Testis (tissue), 2 donors: Measurements from ENCODE around the gene NPHP4.

Experiments
- POLR2A ChIP-seq: fragments of 450-650 bp; IDR thresholded peaks from one replicate; pipeline ENCODE4 v1.6.1; 2017; ENCODE audit warnings: antibody characterized with exemption, mild to moderate bottlenecking, moderate library complexity
- TF ChIP-seq, protein P1 (sequence below), 3 experiments: fragments of 450-650 bp in 2 of 3; fragments of 200-600 bp in 1 of 3; sonication (generic) in 1 of 3; IDR thresholded peaks; one replicate each; pipeline ENCODE4 v1.5.1; 2016 to 2019; ENCODE audit warnings: antibody characterized with exemption in 3 of 3, mild to moderate bottlenecking in 2 of 3, moderate library complexity in 1 of 3

DNA sequence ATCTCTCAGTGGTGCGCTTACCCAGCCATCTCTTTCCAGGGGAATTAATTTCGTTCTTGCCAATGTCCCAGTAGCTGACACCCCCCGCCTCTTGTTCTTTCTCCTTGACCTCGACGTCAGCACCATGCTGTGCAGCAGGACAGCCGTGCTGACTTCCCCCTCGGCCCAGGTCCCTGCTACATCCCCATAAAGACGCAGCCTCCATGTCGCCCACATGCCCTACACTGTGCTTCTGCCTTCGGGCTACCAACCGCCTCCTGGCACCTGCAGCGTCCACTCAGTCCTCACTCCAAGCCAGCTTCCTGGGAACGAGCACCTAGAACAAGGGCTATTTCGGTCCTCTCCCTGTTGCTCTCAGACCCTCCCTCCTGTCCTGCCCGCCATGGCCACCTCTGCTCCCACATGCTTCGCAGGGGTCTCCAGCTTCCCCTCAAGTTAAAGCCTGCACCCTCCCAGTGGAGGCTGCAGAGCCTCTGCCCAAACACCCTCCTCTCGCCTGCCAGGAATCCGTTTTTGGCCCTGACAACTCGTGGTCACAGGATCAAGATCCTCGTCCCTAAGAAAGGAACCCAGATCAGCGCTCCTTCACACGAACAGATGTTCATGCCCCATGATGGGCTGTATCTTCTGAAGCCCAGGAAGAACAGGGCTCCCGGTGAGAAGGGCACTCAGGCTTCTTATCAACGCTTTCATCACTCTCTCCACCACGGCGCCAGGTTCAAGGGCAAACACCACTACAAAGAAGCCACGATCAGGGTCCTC is 109.7 kb downstream of the NPHP4 start:
- TF ChIP-seq, protein P1, sequence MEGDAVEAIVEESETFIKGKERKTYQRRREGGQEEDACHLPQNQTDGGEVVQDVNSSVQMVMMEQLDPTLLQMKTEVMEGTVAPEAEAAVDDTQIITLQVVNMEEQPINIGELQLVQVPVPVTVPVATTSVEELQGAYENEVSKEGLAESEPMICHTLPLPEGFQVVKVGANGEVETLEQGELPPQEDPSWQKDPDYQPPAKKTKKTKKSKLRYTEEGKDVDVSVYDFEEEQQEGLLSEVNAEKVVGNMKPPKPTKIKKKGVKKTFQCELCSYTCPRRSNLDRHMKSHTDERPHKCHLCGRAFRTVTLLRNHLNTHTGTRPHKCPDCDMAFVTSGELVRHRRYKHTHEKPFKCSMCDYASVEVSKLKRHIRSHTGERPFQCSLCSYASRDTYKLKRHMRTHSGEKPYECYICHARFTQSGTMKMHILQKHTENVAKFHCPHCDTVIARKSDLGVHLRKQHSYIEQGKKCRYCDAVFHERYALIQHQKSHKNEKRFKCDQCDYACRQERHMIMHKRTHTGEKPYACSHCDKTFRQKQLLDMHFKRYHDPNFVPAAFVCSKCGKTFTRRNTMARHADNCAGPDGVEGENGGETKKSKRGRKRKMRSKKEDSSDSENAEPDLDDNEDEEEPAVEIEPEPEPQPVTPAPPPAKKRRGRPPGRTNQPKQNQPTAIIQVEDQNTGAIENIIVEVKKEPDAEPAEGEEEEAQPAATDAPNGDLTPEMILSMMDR (IDR thresholded peaks at IDR 0.05) = no peak
- no peak for TF ChIP-seq POLR2A
